Dermis blood vessel endothelial cell (primary cell): ENCODE data around the gene EPX. TPM values are rescaled to one million over a fixed set of nuclear protein-coding genes. Genes with fewer than 3 reads are reported as not detected.

Experiments
- DNase-seq: peaks from one replicate; pipeline ENCODE4 v3.0.0; 2010
- total RNA-seq: library from RNA; depleted of rRNA; stranded (reverse); fragments of >200 nt; gene quantifications from 2 replicates; pipeline ENCODE4 v1.2.3, GENCODE V29; 2014

The EPX gene
- total RNA-seq, 1 donor from 2014 or later = not detected

DNA sequence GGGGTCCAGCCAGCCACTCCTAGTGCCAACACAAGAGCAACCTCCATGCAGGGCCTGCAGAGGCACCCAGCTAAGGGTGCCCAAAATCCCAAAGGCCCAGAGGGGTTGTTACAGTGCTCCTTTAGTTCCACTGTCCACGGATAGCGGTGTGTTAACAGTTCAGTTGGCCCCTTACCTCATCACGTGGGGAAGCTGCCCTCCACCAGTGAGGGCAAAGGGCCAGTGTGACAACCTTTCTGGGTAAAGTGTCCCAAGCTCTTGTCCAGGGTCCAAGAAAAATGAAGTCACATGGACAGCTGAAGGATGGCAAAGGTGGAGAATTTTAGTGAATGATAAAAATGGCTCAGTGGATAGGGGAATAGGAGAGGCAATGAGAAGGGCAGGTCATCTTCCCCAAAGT, 35.2 kb downstream of the EPX start:
- no peak for DNase-seq

- DNase-seq = no peak
These were observed 36.2 kb downstream of the EPX start for GRCh38 chr17:58228679-58229078.

DNA sequence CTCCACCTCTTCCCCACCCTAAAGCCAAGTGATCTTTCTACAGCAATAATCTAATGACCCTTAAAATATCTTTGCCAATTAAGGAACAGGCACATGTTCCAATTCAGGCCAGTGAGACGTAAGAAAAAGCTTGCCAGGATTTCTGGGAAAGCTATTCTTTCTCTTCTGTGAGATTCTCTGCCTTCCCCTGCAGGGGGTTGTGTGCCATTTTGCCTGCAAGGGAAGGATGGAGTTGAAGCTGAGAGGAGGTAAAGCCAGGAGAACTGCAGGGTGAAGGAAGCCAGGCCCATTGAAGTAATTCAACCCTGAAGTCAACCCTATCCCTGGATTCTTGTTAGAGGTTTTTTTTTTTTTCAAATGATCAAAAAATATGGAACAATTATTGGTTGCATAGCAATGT, 36.9 kb downstream of the EPX start:
- DNase-seq = no peak

- DNase-seq = no peak
These were observed 37.4 kb downstream of the EPX start for GRCh38 chr17:58229881-58230280.

DNA sequence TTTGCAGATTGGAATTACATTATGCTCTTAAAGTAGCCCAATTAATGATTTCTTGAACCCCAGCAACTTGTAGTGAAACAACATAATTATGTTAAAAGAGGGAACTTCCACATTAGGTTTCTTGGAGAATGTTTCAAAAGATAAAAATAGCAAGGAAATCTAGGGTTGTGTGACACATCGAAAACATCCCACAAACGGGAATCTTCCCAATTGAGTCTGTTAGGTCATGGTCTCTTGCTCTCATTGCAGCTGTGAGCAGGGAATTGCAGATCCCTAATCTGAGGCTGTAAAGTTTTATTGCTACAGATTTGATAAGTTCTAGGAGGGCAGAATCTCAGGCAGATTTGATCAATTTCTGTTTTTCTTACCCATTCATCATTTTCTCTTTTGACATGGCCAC, 39.1 kb downstream of the EPX start:
- no peak for DNase-seq

GRCh38 chr17:58232707-58233156, 40.2 kb downstream of the EPX start:
- peak; percentile 30 for DNase-seq

GRCh38 chr17:58233543-58233942, 41.0 kb downstream of the EPX start:
- DNase-seq = no peak

DNA sequence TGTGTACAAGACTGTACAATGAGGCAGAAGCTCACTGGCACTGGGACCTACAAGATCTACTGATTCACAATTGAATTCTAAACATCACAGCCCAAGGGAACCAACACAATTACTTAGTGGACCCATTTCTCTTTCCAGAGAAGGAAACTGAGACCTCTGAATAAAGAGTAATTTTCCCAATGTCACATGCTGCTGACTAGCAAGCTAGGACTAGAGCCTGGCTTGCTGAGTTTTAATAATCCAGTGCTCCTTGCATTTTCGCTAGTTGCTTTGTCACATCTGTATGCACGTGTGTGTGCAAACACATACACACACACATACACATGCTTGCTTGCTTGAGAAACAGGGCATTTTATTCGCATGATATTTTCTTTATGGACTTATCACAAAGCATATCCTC, 42.0 kb downstream of the EPX start:
- no peak for DNase-seq

DNA sequence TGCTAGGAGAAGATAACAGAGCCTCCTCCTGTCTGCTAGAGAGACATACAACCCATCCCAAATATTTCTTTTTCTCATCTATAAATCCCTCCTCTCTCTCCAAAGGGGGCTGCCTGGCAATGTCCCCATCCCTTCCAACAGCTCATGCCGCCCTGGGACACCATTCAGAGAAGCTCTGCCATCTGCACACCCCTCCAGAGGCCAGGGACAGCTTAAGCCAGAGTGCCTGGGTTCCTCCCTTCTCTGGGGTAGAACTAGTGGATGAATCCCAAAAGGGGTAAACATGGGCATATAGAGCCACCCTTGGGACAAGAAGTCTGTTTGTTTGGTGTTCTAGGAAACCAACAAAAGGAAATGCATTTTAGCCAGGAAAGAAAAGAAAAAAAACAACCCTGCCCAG, 43.3 kb downstream of the EPX start:
- no peak for DNase-seq

DNA sequence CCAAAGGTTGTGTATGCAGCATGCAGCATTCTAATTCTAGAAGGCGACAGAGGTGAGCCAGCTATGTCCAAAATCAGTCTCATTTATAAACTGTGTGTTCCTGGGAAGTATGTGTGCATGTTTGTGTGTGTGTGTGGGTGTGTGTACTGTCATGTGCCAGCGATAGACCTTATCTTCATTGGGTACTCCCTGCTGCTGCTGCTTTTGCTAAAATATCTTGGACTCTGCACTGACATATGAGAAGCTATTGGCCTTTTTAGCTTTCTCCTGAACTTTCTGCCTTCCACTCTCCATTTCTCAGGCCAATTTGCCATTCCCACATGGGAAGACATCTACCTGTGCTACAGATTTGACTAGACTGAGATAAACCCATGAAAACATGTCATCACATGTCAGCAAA, 43.9 kb downstream of the EPX start:
- no peak for DNase-seq

DNA sequence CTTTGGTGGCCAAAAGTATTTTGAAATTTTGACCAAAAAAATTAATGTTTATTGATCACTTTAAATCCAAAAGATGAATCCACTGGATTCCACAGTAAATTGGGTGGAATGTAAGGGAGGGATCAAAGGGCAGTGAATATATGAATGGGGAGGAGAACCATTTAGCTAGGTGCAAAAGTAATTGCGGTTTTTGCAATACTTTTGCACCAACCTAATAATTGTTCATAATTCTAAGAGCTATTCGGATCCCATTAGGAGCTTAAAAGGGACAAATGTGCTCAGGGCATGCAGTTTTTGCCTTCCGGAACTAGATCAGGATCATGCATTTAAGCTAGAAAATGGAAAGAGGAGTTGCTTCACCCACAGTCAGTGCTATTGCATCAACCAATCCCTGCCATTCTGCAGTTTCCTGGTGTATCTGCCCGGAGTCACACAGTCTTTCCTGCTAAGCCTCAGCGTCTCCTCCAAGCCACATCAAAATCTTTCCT, 45.7 kb downstream of the EPX start, which contains the start of gene LPO:
Gene LPO, plus strand, starts transcription at position 438 of the 488 bp plus-strand sequence. CDS start 4,396 bp downstream, outside the sequence.
- no peak for DNase-seq

DNA sequence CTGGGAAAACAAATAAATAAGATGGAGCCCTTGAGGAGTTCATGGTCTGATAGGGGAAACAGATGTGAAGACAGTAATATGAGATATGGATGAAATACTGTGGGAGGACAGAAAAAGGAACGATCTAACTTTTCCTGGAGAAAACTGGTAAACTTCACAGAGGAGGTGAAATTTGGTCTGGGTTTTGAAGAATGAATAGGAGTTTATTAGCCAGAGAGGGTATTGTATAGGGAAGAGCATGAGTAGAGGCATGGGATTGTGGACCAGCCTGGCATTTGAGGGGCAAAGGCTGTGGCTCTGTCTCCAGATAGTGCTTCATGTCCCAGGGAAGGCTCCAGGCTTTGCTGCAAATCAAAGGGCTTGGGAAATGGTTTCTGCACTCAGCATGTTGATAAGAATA, 47.5 kb downstream of the EPX start:
- no peak for DNase-seq

DNA sequence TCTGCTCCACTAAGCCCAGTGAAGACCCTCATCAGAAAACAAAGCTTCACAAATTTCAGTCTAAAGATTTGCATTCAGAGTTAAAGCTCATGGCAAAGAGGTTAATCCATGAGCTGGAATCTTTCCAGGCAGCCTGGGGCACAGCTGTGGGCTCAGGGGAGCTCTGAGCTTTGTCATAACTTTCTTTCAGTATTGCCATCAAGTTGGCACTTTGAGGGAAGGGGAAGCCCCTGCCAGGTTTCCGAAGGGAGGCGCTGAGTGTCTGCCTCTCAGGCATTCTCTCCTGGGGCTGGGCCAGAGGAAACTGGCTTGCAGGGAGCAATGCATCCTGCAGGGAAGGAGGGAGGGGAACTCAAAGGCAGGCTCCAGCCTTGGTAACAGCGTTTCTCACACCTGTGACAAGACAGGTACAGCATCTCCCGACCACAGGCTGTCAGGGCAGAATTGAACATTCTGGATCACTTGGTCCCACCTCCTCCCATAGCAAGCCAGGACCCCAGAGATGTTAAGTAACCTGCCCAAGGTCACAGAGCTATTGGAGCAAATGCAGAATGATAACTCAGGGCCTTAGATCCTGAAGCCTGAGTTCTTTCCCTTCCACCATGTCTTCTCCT, 49.8 kb downstream of the EPX start:
- no peak for DNase-seq

GRCh38 chr17:58244963-58245362, 52.4 kb downstream of the EPX start:
- DNase-seq = no peak

- no peak for DNase-seq
These were observed 53.0 kb downstream of the EPX start for GRCh38 chr17:58245428-58246103.

DNA sequence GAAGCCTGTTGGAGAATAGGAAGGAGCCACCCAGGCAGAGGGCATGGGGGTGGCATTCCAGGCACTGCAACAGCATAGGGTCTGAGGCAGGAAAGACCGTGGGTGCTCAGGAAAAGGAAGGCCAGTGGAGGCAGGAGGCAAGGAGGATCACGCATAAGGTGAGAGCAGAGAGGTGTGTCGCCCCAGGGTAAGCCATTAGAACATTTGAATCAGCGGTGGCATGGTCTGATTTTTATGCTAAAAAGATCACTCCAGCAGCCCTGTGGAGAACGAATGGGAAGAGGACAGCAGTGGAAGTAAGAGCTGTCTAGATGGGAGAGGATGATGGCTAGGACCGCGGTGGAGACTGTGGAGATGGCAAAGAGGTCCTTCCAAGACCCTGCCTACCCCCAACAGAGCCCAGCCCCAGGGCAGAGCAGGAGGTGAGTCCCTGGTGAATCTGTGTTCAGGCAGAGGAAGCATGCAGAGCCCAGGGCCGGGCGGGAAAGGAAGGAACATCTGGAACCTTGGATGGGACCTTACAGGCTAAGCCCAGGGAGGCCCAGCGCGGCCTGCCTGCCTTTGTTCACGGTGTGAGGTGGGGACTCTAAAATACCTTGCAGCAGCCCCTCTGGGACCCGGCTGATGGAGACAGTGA, 53.7 kb downstream of the EPX start:
- DNase-seq = no peak

- DNase-seq = no peak
These were observed 54.3 kb downstream of the EPX start for GRCh38 chr17:58246781-58247180.

DNA sequence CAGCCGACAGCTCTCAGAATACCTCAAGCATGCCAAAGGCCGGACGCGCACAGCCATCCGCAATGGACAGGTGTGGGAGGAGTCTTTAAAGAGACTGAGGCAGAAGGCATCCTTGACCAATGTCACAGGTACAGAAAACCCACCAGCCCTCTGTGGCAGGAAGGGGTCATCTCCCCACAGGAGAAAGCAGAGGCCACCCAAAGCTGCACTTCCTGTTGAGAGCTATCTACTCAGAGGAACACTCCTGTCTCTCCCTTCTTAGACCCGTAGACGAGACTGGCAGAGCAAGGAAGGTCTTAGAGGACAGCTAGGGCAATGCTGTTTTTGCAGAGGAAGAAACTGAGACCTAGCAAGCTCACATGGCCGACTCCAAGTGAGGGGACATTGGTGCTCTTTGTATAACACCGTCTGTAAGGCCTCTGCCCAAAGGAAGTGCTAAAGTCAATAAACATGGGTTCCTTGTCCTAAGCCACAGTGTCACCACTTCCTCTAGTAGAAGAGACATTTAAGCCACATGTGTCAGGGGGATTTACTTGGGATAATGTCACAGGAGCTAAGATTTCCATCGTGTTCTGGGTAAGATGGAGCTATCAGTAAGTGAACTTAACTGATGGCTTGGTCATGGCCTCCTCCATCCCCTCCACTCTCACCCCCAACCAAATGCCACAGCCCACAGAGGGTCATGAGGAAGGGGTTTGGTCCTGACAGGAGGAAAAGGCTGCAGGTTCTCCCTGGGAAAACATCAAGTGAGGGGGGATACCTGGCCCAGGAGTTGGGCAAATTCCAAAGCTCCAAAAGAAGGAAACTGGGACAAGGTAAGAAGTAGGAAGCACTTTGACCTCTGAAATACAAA, 55.2 kb downstream of the EPX start:
- no peak for DNase-seq

- DNase-seq = no peak
These were observed 56.4 kb downstream of the EPX start for GRCh38 chr17:58248955-58249269.

GRCh38 chr17:58249270-58250133, 57.0 kb downstream of the EPX start:
- DNase-seq = peak; percentile 66

- no peak for DNase-seq
These were observed 58.0 kb downstream of the EPX start for GRCh38 chr17:58250344-58251011.

DNA sequence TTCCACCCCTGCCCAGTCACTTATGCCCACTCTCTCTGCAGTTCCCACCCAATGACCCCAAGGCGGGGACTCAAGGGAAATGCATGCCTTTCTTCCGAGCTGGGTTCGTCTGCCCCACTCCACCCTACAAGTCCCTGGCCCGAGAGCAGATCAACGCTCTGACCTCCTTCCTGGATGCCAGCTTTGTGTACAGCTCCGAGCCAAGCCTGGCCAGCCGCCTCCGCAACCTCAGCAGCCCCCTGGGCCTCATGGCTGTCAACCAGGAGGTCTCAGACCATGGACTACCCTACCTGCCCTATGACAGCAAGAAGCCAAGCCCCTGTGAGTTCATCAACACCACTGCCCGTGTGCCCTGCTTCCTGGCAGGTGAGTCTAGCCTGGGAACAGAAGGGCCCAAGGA, 59.6 kb downstream of the EPX start:
- DNase-seq = no peak
